SK-N-SH treated with all-trans-retinoic acid at 6 μM for 48 hours (cell line): Measurements from ENCODE around the gene DNPH1.

Experiments
- ATAC-seq: fragments of 200-7000 bp; cut with Tn5 transposase; 3 replicates; pipeline ENCODE4 v1.9.1; 2020; ENCODE audit warnings: mild to moderate bottlenecking, moderate library complexity
- BACH2 ChIP-seq: fragments of 250-450 bp; sonication (Bioruptor Pico); IDR thresholded peaks from 2 replicates; pipeline ENCODE4 v1.9.0; 2021; ENCODE audit warnings: mild to moderate bottlenecking, borderline replicate concordance
- CSDC2 ChIP-seq: fragments of 250-450 bp; sonication (Bioruptor Pico); IDR thresholded peaks from 2 replicates; pipeline ENCODE4 v1.5.0; 2020; ENCODE audit warnings: mild to moderate bottlenecking, moderate library complexity
- CSRNP3 ChIP-seq: fragments of 250-450 bp; sonication (Bioruptor Pico); IDR thresholded peaks from 2 replicates; pipeline ENCODE4 v1.5.1; 2021; ENCODE audit warnings: mild to moderate bottlenecking, moderate library complexity
- ESRRG ChIP-seq: fragments of 250-450 bp; sonication (Bioruptor Pico); IDR thresholded peaks from 2 replicates; pipeline ENCODE4 v1.6.1; 2021; ENCODE audit warnings: mild to moderate bottlenecking
- OSR1 ChIP-seq: fragments of 250-450 bp; sonication (Bioruptor Pico); IDR thresholded peaks from 2 replicates; pipeline ENCODE4 v1.8.0; 2022; ENCODE audit warnings: moderate library complexity, mild to moderate bottlenecking, inconsistent platforms
- PATZ1 ChIP-seq: fragments of 250-450 bp; sonication (Bioruptor Pico); IDR thresholded peaks from 2 replicates; pipeline ENCODE4 v1.8.0; 2020; ENCODE audit warnings: mild to moderate bottlenecking, moderate library complexity, borderline replicate concordance
- PPARA ChIP-seq: fragments of 250-450 bp; sonication (Bioruptor Pico); IDR thresholded peaks from 2 replicates; pipeline ENCODE4 v1.5.0; 2020; ENCODE audit warnings: mild to moderate bottlenecking, borderline replicate concordance
- SNAI2 ChIP-seq: fragments of 250-450 bp; sonication (Bioruptor Pico); IDR thresholded peaks from 2 replicates; pipeline ENCODE4 v1.5.0; 2020; ENCODE audit warnings: mild to moderate bottlenecking, moderate library complexity
- TOX ChIP-seq: fragments of 250-450 bp; sonication (Bioruptor Pico); IDR thresholded peaks from 2 replicates; pipeline ENCODE4 v1.8.0; 2021; ENCODE audit warnings: mild to moderate bottlenecking, moderate library complexity, borderline replicate concordance
- TSHZ2 ChIP-seq: fragments of 250-450 bp; sonication (Bioruptor Pico); IDR thresholded peaks from 2 replicates; pipeline ENCODE4 v1.5.0; 2020; ENCODE audit warnings: mild to moderate bottlenecking, moderate library complexity
- ZFP3 ChIP-seq: fragments of 250-450 bp; sonication (Bioruptor Pico); IDR thresholded peaks from 2 replicates; pipeline ENCODE4 v1.5.0; 2020; ENCODE audit warnings: mild to moderate bottlenecking, moderate library complexity
- ZFP30 ChIP-seq: fragments of 450-650 bp; formaldehyde crosslinking; IDR thresholded peaks from 2 replicates; pipeline ENCODE4 v1.5.0; 2022; ENCODE audit warnings: mild to moderate bottlenecking, moderate library complexity
- ZNF565 ChIP-seq: fragments of 450-650 bp; formaldehyde crosslinking; conservative IDR thresholded peaks from 2 replicates; pipeline ENCODE4 v1.5.0; 2020; ENCODE audit warnings: low read depth, mild to moderate bottlenecking, moderate library complexity
- ZNF70 ChIP-seq: fragments of 450-650 bp; formaldehyde crosslinking; IDR thresholded peaks from 2 replicates; pipeline ENCODE4 v1.5.0; 2020; ENCODE audit warnings: mild to moderate bottlenecking, moderate library complexity

DNPH1 gene

GRCh38 chr6:43254138-43254817 is 25.0 kb upstream of the DNPH1 start (continued):
- no peak for TF ChIP-seq TSHZ2 (CRISPR knock-in tag)
- no peak for TF ChIP-seq CSDC2 (CRISPR knock-in tag)
- TF ChIP-seq PATZ1: no peak
- TF ChIP-seq PPARA (CRISPR knock-in tag): no peak

GRCh38 chr6:43253401-43253800 is 24.1 kb upstream of the DNPH1 start:
- no peak for ATAC-seq

GRCh38 chr6:43250992-43251373 is 21.7 kb upstream of the DNPH1 start:
- ATAC-seq: no peak
- TF ChIP-seq CSRNP3: no peak
- TF ChIP-seq ZFP3 (CRISPR knock-in tag): no peak
- no peak for TF ChIP-seq PATZ1
- no peak for TF ChIP-seq ESRRG (CRISPR knock-in tag)
- no peak for TF ChIP-seq ZNF70 (CRISPR knock-in tag)
- no peak for TF ChIP-seq CSDC2 (CRISPR knock-in tag)
- no peak for TF ChIP-seq TSHZ2 (CRISPR knock-in tag)
- no peak for TF ChIP-seq OSR1 (CRISPR knock-in tag)
- no peak for TF ChIP-seq ZFP30 (CRISPR knock-in tag)
- no peak for TF ChIP-seq PPARA (CRISPR knock-in tag)
- no peak for TF ChIP-seq ZNF565 (CRISPR knock-in tag)
- TF ChIP-seq SNAI2: no peak
- TF ChIP-seq BACH2 (CRISPR knock-in tag): no peak
- no peak for TF ChIP-seq TOX (CRISPR knock-in tag)

More at GRCh38 chr6:43253401-43253800, 24.1 kb upstream of the DNPH1 start:
- no peak for TF ChIP-seq BACH2 (CRISPR knock-in tag)
- no peak for TF ChIP-seq PATZ1
- no peak for TF ChIP-seq SNAI2
- no peak for TF ChIP-seq ZNF565 (CRISPR knock-in tag)
